Parathyroid adenoma (tissue), 2 donors: Measurements from ENCODE around the gene WWP2.

Source experiments
- H2AFZ ChIP-seq: fragments of 300-600 bp; sonication (generic); one replicate; pipeline ENCODE4 v1.7.0; 2017; ENCODE audit warnings: antibody characterized with exemption, mild to moderate bottlenecking
- H3K27ac ChIP-seq: fragments of 300-600 bp; sonication (generic); one replicate; pipeline ENCODE4 v1.7.0; 2017
- H3K27me3 ChIP-seq: fragments of 300-600 bp; sonication (generic); one replicate; pipeline ENCODE4 v1.7.0; 2017; ENCODE audit warnings: low read length; ENCODE audit not compliant: control insufficient read depth, insufficient read depth
- H3K36me3 ChIP-seq: fragments of 300-600 bp; sonication (generic); one replicate; pipeline ENCODE4 v1.7.0; 2017; ENCODE audit warnings: low read length; ENCODE audit not compliant: control insufficient read depth, insufficient read depth
- H3K4me1 ChIP-seq: fragments of 300-600 bp; sonication (generic); one replicate; pipeline ENCODE4 v1.7.0; 2017; ENCODE audit warnings: control low read depth
- H3K4me2 ChIP-seq: fragments of 300-600 bp; sonication (generic); one replicate; pipeline ENCODE4 v1.7.0; 2017; ENCODE audit warnings: low read length
- H3K4me3 ChIP-seq: fragments of 300-600 bp; sonication (generic); one replicate; pipeline ENCODE4 v1.7.0; 2017; ENCODE audit warnings: low read depth, low read length
- H3K79me2 ChIP-seq: fragments of 300-600 bp; sonication (generic); one replicate; pipeline ENCODE4 v1.7.0; 2017; ENCODE audit warnings: control low read depth
- H3K9ac ChIP-seq: fragments of 300-600 bp; sonication (generic); one replicate; pipeline ENCODE4 v1.7.0; 2017; ENCODE audit warnings: mild to moderate bottlenecking
- H3K9me3 ChIP-seq: fragments of 300-600 bp; sonication (generic); one replicate; pipeline ENCODE4 v1.7.0; 2017; ENCODE audit warnings: low read length; ENCODE audit not compliant: control insufficient read depth
- CTCF ChIP-seq: fragments of 300-600 bp; sonication (generic); IDR thresholded peaks from one replicate; pipeline ENCODE4 v1.7.0; 2017; ENCODE audit warnings: antibody characterized with exemption, mild to moderate bottlenecking
- donor health status: primary hyperparathyroidism.

The WWP2 gene

GRCh38 chr16:69935278-69935711 lies 173.2 kb downstream of the WWP2 start:
- no peak overlapping the region for H2AFZ ChIP-seq
- no peak overlapping the region for H3K27ac ChIP-seq
- no peaks in the 10 kb centered on the region for H3K79me2 ChIP-seq
- H3K9me3 ChIP-seq = no peaks in the 10 kb centered on the region
- H3K36me3 ChIP-seq = no peaks in the 10 kb centered on the region
- H3K4me2 ChIP-seq = no peak overlapping the region
- H3K4me1 ChIP-seq = no peaks in the 10 kb centered on the region
- no peaks in the 10 kb centered on the region for H3K27me3 ChIP-seq
- TF ChIP-seq CTCF = no peak
- no peak overlapping the region for H3K9ac ChIP-seq
- H3K4me3 ChIP-seq = no peak overlapping the region

- Histone ChIP-seq H3K4me2 (no peak overlapping the region), H3K79me2 (no peaks in the 10 kb centered on the region), H3K36me3 (no peaks in the 10 kb centered on the region), H3K4me1 (no peaks in the 10 kb centered on the region), H3K9ac (no peak overlapping the region), H2AFZ (no peak overlapping the region), H3K27ac (no peak overlapping the region), H3K4me3 (no peak overlapping the region), H3K9me3 (no peaks in the 10 kb centered on the region), H3K27me3 (no peaks in the 10 kb centered on the region)
- no peak for TF ChIP-seq CTCF
Measured at GRCh38 chr16:69935740-69936139, 173.6 kb downstream of the WWP2 start.

GRCh38 chr16:69936252-69936651 lies 174.1 kb downstream of the WWP2 start:
- no peaks in the 10 kb centered on the region for H3K9me3 ChIP-seq
- H3K27ac ChIP-seq = no peak overlapping the region
- H3K4me3 ChIP-seq = no peak overlapping the region
- no peaks in the 10 kb centered on the region for H3K4me1 ChIP-seq
- H3K9ac ChIP-seq = no peak overlapping the region
- no peaks in the 10 kb centered on the region for H3K79me2 ChIP-seq
- no peak for TF ChIP-seq CTCF
- no peak overlapping the region for H2AFZ ChIP-seq
- H3K36me3 ChIP-seq = no peaks in the 10 kb centered on the region
- no peaks in the 10 kb centered on the region for H3K27me3 ChIP-seq
- H3K4me2 ChIP-seq = no peak overlapping the region

GRCh38 chr16:69936751-69937211 lies 174.6 kb downstream of the WWP2 start:
- Histone ChIP-seq H3K79me2 (no peaks in the 10 kb centered on the region), H3K4me2 (no peak overlapping the region), H3K4me3 (no peak overlapping the region), H2AFZ (no peak overlapping the region), H3K9me3 (no peaks in the 10 kb centered on the region), H3K9ac (no peak overlapping the region), H3K36me3 (no peaks in the 10 kb centered on the region), H3K27me3 (no peaks in the 10 kb centered on the region), H3K4me1 (no peaks in the 10 kb centered on the region), H3K27ac (no peak overlapping the region)
- TF ChIP-seq CTCF = no peak

- H3K9me3 ChIP-seq = no peaks in the 10 kb centered on the region
- H3K79me2 ChIP-seq = no peaks in the 10 kb centered on the region
- no peak overlapping the region for H3K27ac ChIP-seq
- H3K27me3 ChIP-seq = no peaks in the 10 kb centered on the region
- no peak overlapping the region for H3K4me2 ChIP-seq
- no peak for TF ChIP-seq CTCF
- no peak overlapping the region for H3K9ac ChIP-seq
- no peaks in the 10 kb centered on the region for H3K36me3 ChIP-seq
- no peak overlapping the region for H3K4me3 ChIP-seq
- H3K4me1 ChIP-seq = no peaks in the 10 kb centered on the region
- H2AFZ ChIP-seq = no peak overlapping the region
Measured at GRCh38 chr16:69937465-69937951, 175.4 kb downstream of the WWP2 start.
